ENCODE measurements around the gene PTPRK.

The PTPRK gene

GRCh38 chr6:128172081-128172480 lies 348.3 kb downstream of the PTPRK start:
- DNase-seq = no peak

- no peak for DNase-seq
These were observed 349.2 kb downstream of the PTPRK start for GRCh38 chr6:128171182-128171581.

DNA sequence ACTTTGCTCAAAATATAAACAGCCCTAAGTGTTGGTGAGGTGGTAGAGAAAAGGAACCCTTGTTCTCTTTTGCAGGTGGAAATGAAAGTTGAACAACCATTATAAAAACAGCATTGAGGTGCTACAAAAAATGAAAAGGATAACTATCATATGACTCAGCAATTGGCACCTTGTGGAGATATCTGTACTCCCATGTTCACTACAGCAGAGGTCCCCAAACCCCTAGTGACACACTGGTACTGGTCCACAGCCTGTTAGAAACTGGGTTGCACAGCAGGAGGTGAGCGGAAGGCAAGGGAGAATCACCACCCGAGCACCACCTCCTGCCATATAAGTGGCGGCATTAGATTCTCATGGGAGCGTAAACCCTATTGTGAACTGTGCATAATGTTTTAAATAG lies 352.2 kb downstream of the PTPRK start:
- DNase-seq = no peak

- DNase-seq = no peak
These were observed 352.8 kb downstream of the PTPRK start for GRCh38 chr6:128167552-128167951.

GRCh38 chr6:128164254-128164653 lies 356.1 kb downstream of the PTPRK start:
- no peak for DNase-seq

GRCh38 chr6:128162423-128162822 lies 358.0 kb downstream of the PTPRK start:
- no peak for DNase-seq

- no peak for DNase-seq
These were observed 358.6 kb downstream of the PTPRK start for GRCh38 chr6:128161839-128162238.

- no peak for DNase-seq
These were observed 359.1 kb downstream of the PTPRK start for GRCh38 chr6:128161263-128161662.

DNA sequence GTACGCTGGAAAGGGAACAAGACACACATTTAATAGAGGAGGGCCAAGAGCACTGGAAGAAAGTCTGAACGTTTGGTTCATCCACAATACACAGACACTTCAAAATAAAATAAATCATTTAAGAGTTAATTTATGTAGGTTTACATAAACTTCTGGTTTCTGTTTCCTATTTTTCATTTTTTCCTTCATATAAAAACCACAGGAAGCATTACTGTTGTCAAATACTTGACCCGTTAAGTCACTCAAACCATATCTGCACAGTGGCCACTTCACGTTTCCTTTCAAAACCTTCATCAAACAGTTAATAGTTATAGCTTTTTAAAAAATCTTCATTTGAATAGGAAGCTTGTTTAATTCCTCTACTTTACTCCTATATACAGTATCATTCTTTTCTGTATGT lies 361.9 kb downstream of the PTPRK start:
- no peak for DNase-seq

GRCh38 chr6:128156321-128157111 lies 363.9 kb downstream of the PTPRK start:
- DNase-seq = no peak

DNA sequence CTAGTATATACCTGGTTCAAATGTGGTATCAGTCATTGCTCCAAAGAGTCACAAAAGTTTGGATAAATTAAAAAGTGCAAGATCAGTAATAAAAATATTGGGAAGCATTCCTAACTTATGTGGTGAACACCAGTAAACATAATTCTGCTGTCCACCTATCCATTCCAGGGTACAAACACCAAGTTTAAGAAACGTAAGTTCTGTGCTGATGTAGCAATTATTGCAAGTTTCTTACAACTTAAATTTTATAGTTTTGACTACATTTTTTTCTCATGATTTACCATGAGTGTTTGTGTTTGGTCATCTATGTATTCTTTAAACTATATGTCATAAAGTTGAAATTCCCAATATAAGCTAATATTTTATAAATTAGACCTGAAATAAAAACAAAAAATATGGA lies 364.6 kb downstream of the PTPRK start:
- DNase-seq = no peak

DNA sequence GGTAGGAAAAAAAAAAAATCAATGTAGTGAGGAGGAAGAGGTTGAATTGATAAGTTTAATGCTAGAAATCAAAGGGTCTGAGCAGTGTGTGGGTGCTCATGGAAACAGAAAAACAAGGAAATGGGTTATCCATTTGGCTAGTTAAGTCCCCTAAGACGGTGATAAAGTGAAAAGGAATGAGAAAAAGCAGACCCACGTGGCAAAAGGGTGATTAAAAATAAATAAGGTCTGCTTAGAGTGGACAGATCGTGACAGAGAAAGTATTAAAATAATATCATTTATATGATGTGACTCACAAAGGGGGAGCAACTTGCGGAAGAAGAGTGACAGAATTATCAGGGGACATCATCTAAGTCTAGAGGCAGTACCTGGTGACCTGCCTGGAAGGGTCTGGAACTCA lies 367.8 kb downstream of the PTPRK start:
- no peak for DNase-seq

DNA sequence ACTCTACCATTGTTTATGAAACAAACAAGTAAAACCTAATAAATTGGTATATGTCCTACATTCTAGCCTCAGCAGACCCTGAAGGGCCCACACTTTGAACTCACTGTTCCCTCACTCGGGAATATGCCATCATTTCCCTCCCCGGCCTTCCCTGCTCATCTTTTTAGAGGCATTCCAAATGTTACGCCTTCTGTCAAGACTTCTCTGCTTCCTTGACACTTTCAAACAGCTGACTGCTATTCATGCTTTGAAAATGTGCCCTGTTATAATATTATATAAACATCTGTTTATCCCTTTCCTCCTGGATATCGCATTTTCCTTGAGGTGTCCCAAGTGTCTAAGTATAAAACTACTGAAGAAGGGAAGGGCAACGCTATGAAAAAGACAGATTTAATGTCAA lies 370.0 kb downstream of the PTPRK start:
- DNase-seq = no peak

- DNase-seq = no peak
These were observed 370.6 kb downstream of the PTPRK start for GRCh38 chr6:128149796-128150195.

- DNase-seq = no peak
These were observed 376.1 kb downstream of the PTPRK start for GRCh38 chr6:128144320-128144719.

DNA sequence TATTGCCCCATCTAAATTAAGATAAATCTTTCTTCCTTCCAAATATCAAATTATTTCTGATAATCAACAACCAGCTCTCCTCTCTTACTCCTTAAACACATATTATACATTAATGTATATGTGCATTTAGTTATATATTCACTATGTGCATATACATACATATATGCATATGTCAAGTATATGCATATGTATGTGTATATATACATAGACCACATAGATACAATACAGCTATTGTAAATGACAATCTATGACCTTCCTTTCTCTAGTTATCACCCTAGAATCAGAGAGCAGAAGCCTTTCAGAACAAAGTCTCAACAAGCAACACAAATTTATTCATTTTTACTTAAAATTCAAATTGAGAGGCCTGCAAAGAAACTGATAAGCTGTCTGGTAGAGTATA lies 378.5 kb downstream of the PTPRK start:
- DNase-seq = no peak

DNA sequence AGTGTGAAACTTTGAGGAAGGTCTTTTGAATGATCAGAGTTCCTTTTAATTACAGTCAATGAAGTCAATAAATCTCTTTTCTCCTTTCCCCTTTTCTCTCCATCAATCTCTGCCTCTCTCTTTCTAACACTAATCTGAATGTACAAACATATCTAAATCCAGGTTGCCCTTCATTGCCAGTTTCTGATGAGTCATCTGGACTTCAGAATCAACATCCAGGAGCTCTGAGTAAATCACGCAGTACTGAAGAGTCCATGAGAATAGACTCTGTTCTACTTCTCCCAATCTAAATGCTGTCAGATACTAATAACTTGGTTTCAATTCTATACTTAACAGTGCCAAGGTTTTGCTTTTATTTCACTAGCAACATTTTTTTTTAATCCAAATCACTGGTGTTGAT lies 380.9 kb downstream of the PTPRK start:
- DNase-seq = no peak

GRCh38 chr6:128138694-128139093 lies 381.7 kb downstream of the PTPRK start:
- DNase-seq = no peak

DNA sequence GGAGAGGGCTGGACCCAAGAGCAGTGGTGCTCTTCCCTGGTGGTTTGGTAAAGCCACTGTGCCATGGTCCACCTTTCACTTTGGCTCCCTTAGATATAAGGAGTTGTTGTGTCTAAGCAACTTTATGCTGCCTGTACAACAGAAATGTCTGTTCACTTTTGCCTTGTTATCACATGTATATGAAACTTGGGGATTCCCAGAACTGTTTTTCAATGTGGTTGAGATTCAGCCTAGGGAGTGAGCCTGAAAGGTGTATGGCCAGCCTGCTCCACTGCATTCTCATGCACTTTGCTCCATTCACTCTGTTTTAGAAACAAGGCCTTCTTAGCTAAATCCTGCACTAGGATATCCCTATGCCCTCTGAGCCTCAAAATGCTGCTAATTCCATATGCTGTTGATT lies 385.1 kb downstream of the PTPRK start:
- no peak for DNase-seq

GRCh38 chr6:128131566-128131965 lies 388.8 kb downstream of the PTPRK start:
- no peak for DNase-seq

- DNase-seq = no peak
These were observed 389.4 kb downstream of the PTPRK start for GRCh38 chr6:128131036-128131435.

GRCh38 chr6:128129679-128130078 lies 390.7 kb downstream of the PTPRK start:
- DNase-seq = no peak

DNA sequence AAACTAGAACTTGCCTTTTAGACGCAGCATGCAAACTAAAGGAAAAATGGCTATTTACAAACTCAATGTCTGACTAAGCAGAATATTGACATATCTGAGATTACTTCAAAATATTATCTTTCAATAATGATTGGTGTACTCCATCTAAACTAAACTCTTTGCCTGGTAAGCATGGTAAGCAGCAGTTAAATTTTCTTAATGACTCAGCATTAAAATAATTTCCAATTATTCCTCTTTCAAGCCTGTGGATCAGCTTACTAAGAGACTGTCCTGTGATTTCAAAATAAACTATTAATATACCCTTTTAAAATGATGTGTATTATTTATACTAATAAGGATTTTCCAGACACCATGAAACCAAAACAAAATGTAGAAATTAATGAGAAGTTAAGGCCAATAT lies 392.7 kb downstream of the PTPRK start:
- no peak for DNase-seq

DNA sequence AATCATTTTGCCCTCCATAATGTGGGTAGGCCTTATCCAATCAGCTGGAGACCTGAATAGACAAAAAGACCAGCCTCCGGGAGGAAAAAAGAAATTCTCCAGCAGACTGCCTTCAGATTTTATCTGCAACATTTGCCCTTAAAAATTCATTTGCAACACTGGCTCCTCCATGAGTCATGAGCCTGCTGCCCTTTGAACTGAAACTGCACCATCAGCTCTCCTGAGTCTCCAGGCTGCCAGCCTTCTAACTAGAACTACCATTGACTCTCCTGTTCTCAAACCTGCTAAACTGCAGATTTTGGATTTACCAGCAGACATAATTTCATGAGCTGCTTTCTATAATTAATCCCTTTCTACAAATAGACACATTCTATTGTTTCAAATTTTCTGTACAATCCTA lies 395.7 kb downstream of the PTPRK start:
- DNase-seq = no peak

DNA sequence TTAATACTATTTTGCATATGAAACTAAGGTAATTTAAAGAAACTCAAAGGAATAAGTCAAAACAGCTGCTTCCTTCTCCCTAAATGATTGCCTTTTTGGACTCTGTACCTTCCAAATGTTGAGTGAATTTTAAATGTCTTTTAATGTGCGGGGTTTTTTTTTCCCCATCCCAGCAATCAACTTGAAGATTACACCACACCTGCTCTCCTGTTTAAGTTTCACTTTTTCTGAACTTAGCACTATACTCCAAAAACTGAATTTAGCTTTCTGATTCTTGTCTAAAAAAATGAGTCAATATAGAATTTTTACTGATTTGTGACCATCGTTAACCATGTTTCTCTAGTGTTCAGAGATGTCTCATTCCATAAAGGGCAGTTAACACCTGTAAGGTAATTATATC lies 398.8 kb downstream of the PTPRK start:
- DNase-seq = no peak

Measured in DMS153 (cell line).